Mesothelial cell of epicardium (in vitro differentiated cells): Measurements from ENCODE around the gene ULBP3. TPM values are rescaled to one million over a fixed set of nuclear protein-coding genes. Genes with fewer than 3 reads are reported as not detected.

Experiments
- DNase-seq, 2 experiments: peaks; one replicate each; pipeline ENCODE4 v3.0.0; 2021; ENCODE audit warnings: low spot score in 2 of 2; ENCODE audit not compliant: unreplicated experiment in 2 of 2
- H3K27ac Mint-ChIP-seq: 2 replicates; pipeline ENCODE4 v1.8.0; 2021; ENCODE audit warnings: mixed read lengths
- H3K27me3 Mint-ChIP-seq: 2 replicates; pipeline ENCODE4 v1.8.0; 2021; ENCODE audit warnings: low read depth, mixed read lengths
- H3K36me3 Mint-ChIP-seq: 2 replicates; pipeline ENCODE4 v1.8.0; 2021; ENCODE audit warnings: mixed read lengths
- H3K4me1 Mint-ChIP-seq: 2 replicates; pipeline ENCODE4 v1.8.0; 2021; ENCODE audit warnings: mixed read lengths
- H3K4me3 Mint-ChIP-seq: 2 replicates; pipeline ENCODE4 v1.8.0; 2021; ENCODE audit warnings: mild to moderate bottlenecking, moderate library complexity, mixed read lengths
- H3K9me3 Mint-ChIP-seq: 2 replicates; pipeline ENCODE4 v1.8.0; 2021; ENCODE audit warnings: mixed read lengths
- CTCF ChIP-seq: fragments of 200-600 bp; sonication (generic); IDR thresholded peaks from one replicate; pipeline ENCODE4 v1.5.0; 2021; ENCODE audit warnings: antibody characterized with exemption; ENCODE audit not compliant: unreplicated experiment
- total RNA-seq: library from RNA; stranded (reverse); gene quantifications from 3 replicates; pipeline ENCODE4 v1.2.1, GENCODE V29; 2021

The ULBP3 gene
- total RNA-seq, 1 donor from 2014 or later: 4.3 TPM

- peaks cover 58% of the 10 kb centered on the region for H3K27me3 Mint-ChIP-seq
Measured at GRCh38 chr6:150057501-150057951, 11.4 kb downstream of the ULBP3 start.

GRCh38 chr6:150056916-150057315 is 12.0 kb downstream of the ULBP3 start:
- H3K9me3 Mint-ChIP-seq: peaks cover 7% of the 10 kb centered on the region
- H3K27me3 Mint-ChIP-seq: peaks cover 64% of the 10 kb centered on the region
- H3K4me3 Mint-ChIP-seq: no peak overlapping the region
- DNase-seq: no peak
- no peak overlapping the region for H3K27ac Mint-ChIP-seq
- H3K4me1 Mint-ChIP-seq: no peaks in the 10 kb centered on the region
- H3K36me3 Mint-ChIP-seq: peaks cover 2% of the 10 kb centered on the region
- TF ChIP-seq CTCF: no peak

More at GRCh38 chr6:150057501-150057951, 11.4 kb downstream of the ULBP3 start:
- DNase-seq: no peak
- peaks cover 6% of the 10 kb centered on the region for H3K36me3 Mint-ChIP-seq
- no peaks in the 10 kb centered on the region for H3K4me1 Mint-ChIP-seq
- H3K9me3 Mint-ChIP-seq: peaks cover 7% of the 10 kb centered on the region
- no peak overlapping the region for H3K27ac Mint-ChIP-seq
- no peak for TF ChIP-seq CTCF
- no peak overlapping the region for H3K4me3 Mint-ChIP-seq

GRCh38 chr6:150056156-150056555 is 12.8 kb downstream of the ULBP3 start:
- DNase-seq: no peak
- Mint-ChIP-seq H3K9me3 (peaks cover 7% of the 10 kb centered on the region), H3K27me3 (peaks cover 70% of the 10 kb centered on the region), H3K27ac (no peak overlapping the region), H3K36me3 (no peaks in the 10 kb centered on the region), H3K4me3 (no peak overlapping the region), H3K4me1 (no peaks in the 10 kb centered on the region)
- no peak for TF ChIP-seq CTCF

GRCh38 chr6:150055131-150055530 is 13.8 kb downstream of the ULBP3 start:
- Mint-ChIP-seq H3K4me3 (no peak overlapping the region), H3K4me1 (no peaks in the 10 kb centered on the region), H3K27ac (no peak overlapping the region), H3K36me3 (no peaks in the 10 kb centered on the region), H3K9me3 (peaks cover 7% of the 10 kb centered on the region), H3K27me3 (peaks cover 80% of the 10 kb centered on the region)
- no peak for TF ChIP-seq CTCF
- no peak for DNase-seq

GRCh38 chr6:150053450-150053849 is 15.5 kb downstream of the ULBP3 start:
- peaks cover 7% of the 10 kb centered on the region for H3K9me3 Mint-ChIP-seq
- H3K27me3 Mint-ChIP-seq: peaks cover 79% of the 10 kb centered on the region
- no peaks in the 10 kb centered on the region for H3K4me1 Mint-ChIP-seq
- no peak for DNase-seq
- no peaks in the 10 kb centered on the region for H3K36me3 Mint-ChIP-seq
- TF ChIP-seq CTCF: no peak
- H3K4me3 Mint-ChIP-seq: no peak overlapping the region
- H3K27ac Mint-ChIP-seq: no peak overlapping the region

- Mint-ChIP-seq H3K4me3 (no peak overlapping the region), H3K9me3 (peaks cover 7% of the 10 kb centered on the region), H3K4me1 (no peaks in the 10 kb centered on the region), H3K27me3 (peaks cover 86% of the 10 kb centered on the region), H3K27ac (no peak overlapping the region), H3K36me3 (no peaks in the 10 kb centered on the region)
- DNase-seq: no peak
- TF ChIP-seq CTCF: no peak
Measured at GRCh38 chr6:150050846-150051245, 18.1 kb downstream of the ULBP3 start.
